Uterus (tissue), 2 donors: ENCODE results near the gene GPR42.

ENCODE experiments used
- CTCF ChIP-seq, 4 experiments: fragments of 200-600 bp in 2 of 4; fragments of 450-650 bp in 2 of 4; sonication (generic) in 2 of 4; IDR thresholded peaks; one replicate each; pipeline ENCODE4 v1.5.1; 2016 to 2019; ENCODE audit warnings: antibody characterized with exemption in 4 of 4, mild to moderate bottlenecking in 2 of 4, moderate library complexity in 1 of 4
- POLR2A ChIP-seq, 2 donors: fragments of 450-650 bp; IDR thresholded peaks; one replicate each; pipeline ENCODE4 v1.6.1; 2016; ENCODE audit warnings: antibody characterized with exemption in 2 of 2, mild to moderate bottlenecking in 1 of 2, moderate library complexity in 1 of 2

GRCh38 chr19:35389192-35389861 is 18.5 kb downstream of the GPR42 start:
- no peak for TF ChIP-seq POLR2A (IDR thresholded peaks at IDR 0.05)
- TF ChIP-seq CTCF (IDR thresholded peaks at IDR 0.05), result no peak
